Hematopoietic multipotent progenitor cell (in vitro differentiated cells): ENCODE results near the gene LRRC47. TPM values are rescaled to one million over a fixed set of nuclear protein-coding genes. Genes with fewer than 3 reads are reported as not detected.

Experiments
- DNase-seq, 3 donors: peaks; one replicate each; pipeline ENCODE4 v3.0.0-alpha.2; 2011 to 2015; ENCODE audit warnings: low read depth in 2 of 3, low spot score in 2 of 3
- total RNA-seq: library from RNA; depleted of rRNA; stranded (reverse); fragments of >200 nt; gene quantifications from one replicate; pipeline ENCODE4 v1.2.3, GENCODE V29; 2012

The LRRC47 gene
- total RNA-seq, result 27.7 TPM

DNA sequence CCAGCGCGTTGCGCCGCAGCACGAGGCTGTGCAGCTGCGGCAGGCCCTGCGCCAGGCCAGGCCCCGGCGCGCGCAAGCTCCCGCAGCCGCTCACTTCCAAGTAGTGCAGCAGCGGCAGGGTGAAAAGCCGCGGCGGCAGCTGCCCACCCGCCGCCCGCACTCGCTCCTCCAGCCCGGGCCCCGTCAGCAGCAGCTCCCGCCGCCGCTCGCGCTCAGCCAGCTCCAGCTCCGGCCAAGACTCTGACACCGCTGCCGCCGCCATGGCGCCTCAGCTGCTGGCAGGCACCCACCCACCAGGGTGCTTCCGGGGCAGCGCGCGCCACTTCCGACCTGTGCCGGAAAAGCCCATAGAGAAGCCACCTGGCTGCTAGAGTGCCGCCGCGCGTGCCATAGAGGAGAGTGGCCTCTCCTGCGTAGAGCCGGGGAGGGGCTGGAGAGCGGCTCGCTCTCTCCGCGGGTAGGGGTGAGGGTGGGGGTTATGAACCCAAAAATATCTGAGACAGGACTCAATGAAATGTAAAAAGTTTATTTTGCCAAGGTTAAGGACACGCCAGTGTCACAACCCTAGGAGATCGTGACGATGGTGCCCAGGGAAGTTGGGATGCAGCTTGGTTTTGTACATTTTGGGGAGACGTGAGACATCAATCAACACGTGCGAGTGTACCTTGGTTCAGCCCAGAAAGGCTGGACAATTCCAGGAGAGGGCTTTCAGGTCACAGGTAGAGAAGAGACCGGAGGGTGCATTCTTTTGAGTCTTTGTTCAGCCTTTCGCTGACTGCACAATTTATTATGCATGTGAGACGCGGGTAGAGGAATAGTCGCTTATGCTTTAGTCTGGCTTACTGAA lies at the start of gene LRRC47:
LRRC47 (minus strand) TSS at position 284 of the 847 bp plus-strand sequence; CDS start at position 262, 22 bp downstream.
- peak; percentile 81 to 94 (median 89) for DNase-seq

DNA sequence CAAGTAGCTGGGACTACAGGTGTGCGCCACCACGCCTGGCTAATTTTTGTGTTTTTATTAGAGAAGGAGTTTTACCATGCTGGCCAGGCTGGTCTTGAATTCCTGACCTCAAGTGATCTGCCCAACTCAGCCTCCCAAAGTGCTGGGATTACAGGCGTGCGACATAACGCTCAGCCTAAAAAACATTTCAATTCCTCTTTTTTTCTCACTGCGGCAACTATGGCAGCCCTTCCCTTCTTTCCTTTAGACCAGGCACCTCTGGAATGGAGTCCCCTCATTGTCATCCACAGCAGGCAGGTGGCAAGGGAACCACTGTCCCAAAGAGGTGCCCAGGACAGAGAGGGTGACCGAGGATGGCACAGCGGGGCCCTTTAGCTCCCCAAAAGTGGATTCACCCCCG lies 46.6 kb upstream of the LRRC47 start:
- DNase-seq, result peak in 1 of 3 donors; percentile 6

DNA sequence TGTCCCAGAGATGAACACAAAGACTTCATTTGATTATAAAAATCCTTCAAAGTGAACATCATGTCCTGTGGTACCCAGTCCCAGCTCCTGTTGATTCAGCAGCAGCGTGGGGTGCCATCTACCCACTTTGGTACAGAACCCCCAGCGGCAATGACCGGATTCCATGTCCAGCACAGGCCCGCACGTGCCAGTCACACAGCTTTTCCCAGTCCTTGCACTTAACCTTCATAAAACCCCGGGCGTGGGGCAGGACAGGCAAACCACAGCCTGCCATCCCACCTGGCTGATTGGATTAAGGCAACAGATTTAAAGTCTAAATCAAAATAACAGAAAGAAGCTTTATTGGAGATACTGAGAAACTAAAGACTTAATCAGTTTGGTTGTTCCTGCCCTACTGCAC lies 45.2 kb upstream of the LRRC47 start:
- DNase-seq, result no peak

DNA sequence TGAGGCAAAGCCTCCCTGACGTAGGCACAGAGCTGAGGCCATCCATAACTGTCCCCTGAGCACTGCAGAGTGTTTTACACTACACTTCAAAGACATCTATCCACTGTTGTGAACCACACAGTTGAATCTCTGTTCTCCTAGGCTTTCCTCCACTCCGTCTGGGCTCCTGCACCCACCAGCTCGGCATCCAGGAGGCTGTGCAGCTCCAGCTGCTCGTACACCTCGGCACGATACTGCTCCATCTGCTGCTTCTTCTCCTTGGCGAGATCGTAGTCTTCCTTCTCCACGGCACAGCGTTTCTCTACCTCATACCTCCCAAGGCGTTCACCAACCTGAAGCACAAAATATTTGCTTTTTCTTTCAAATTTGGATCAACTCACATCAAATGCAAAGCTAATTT lies 42.5 kb upstream of the LRRC47 start:
- no peak for DNase-seq

DNA sequence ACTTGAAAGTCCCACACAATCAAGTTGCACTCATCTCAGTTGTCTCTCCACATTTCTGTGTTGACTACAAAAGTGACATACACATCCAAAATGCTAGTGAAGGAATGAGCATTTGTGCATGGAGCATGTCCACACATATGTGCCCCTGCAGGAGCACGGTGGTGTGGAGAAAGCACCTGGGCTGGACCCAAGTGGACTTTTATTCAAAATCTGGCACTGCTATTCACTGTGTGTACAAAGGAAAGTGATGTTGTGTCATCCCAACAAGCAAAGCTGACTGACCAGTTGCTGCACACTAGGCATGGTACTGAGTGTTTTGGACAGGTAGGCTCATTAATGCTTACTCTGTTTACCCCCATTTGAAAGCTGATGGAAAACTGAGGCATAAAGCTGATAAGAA lies 41.4 kb upstream of the LRRC47 start:
- DNase-seq, result no peak

DNA sequence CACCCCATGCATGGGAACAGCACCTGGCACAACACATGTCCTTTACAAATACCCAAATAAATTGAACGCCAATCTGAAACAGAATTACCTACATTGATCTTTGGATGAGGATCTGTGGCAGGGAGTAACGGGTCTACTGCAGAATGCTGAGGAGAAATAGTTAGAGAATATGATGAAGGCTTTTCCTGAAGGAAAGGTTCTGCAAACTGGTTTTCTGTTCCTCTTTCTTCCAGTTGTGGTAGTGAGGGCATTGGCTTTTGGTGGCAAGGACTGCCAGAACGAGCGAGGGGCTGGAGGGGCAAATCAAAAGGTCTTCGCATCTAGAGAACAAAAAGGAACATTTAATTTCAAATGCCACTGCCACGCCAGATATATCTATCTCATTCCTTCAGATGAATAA lies 40.9 kb upstream of the LRRC47 start:
- no peak for DNase-seq

DNA sequence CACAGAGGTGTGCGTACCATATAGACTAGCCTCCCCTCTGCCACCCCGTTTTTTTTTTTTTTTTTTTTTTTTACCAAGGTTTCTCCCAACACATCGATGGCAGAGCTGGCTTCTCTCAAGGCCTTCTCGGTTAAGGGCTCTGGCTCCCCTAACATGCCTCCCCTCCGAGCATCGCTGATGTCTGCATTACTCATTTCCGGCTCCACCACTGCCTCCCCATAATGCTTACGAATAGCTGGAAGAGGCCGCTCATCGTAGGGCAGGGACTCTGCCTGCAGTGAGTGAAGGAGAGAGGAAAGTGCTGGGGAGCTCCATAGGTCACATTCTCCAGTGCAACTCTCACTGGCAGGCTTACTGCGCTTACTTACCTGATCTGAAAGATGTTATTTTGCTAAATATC lies 40.1 kb upstream of the LRRC47 start:
- no peak for DNase-seq

DNA sequence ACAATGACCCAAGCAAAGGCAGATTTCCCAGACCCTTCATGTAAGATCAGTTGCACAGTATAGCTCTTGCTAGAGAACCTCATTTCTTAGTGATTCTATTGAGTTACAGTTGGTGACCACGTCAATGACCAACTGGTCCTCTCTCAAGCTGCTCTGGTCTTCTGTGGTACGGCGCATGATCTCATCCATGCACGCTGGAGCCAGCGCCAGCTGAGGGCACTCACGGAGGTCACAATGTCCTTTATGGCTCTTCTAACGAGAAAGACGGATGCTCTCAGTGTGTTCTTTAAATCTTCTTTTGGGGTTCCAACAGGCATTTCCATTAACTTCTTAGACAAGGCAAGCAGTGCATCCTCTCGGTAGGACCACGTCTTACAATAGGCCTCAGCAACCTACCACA lies 38.4 kb upstream of the LRRC47 start:
- DNase-seq, result no peak

DNA sequence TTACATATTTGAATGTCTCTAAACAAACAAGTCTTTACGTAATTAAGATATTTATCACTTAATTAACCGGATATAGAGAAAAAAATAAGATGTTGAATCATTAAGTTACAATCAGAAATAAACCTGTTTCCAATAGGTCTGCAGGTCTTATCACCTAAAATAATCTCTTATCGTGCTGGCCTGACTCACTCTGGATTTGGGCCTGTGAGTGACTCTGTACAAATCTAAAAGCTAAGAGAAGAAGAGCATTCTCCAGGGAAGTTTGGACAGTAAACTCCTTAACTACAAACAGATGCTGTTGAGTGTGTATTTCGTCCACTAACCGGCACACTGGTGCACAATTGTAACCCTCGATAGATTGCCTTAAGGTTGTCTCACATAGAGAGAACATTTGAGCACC lies 35.4 kb upstream of the LRRC47 start:
- DNase-seq, result no peak

DNA sequence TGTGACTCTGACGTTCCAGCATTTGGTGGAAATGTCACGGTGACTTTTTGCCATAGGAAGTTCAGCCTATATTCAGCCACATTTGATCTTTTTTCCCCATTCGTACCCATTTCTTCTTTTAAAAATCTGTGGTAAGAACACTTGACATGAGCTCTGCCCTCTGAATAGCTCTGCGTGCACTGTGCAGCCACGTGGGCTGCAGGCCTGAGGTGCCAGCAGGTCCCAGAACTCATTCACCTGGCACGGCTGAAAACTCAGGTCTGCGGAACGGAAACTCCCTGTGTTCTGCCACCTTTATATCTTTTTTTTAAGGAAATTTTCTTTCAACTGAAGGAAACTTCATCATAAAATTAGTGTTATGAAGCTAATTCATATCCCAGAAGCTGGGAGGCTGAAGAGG lies 32.1 kb upstream of the LRRC47 start:
- DNase-seq, result no peak

DNA sequence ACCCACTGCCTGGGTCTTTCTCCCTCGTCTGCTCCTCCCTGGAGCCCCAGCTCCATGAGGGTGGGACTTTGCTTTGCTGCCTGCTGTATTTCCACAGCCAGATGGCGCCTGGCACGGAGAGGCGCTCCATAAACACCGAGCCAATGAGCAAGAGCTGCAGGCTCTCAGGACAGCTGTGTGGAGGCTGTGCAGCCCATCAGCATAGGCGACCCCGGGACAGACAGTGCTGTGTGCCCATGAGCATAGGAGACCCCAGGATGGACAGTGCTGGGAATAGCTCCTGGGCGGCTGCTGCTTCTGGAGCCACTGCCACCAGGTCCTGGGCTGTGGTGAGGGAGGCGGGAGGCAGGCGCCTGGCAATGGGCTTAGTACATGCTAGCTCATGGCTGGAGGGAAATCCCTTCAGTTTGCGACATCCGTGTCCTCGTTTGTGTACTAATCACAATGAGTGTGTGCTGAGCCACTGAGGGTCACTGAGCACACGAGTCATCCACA lies 31.6 kb upstream of the LRRC47 start:
- DNase-seq, result no peak

DNA sequence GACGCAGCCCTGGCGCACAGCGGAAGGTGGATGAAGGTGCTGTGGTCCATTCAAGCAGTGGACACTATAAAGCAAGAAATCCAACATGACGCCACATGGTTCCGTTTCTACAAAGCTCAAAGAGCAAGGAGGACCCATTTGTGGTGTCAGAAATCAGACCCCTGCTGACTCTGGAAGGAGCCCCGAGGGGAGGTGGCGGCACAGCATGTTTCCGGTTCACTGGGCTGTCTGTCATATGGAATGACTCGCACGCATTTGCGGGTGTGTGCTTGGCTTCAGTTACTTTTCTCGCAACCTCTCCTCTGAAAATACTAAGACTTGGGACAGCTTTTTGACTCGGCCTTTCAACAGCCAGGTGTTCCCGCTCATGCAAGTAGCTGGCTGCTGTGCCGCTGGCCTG lies 29.1 kb upstream of the LRRC47 start:
- DNase-seq, result no peak

DNA sequence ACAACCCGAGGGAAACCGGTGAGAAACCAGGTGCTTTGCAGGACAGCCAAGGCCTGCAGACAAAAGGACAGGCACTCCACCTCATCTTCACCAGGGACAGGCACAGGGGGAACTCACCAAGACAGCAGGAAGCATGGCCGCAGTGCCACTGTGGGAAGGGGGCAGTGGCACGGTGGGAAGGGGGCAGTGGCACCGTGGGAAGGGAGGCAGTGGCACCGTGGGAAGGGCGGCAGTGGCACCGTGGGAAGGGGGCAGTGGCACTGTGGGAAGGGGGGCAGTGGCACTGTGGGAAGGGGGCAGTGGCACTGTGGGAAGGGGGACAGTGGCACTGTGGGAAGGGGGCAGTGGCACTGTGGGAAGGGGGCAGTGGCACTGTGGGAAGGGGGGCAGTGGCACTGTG lies 28.4 kb upstream of the LRRC47 start:
- no peak for DNase-seq

DNA sequence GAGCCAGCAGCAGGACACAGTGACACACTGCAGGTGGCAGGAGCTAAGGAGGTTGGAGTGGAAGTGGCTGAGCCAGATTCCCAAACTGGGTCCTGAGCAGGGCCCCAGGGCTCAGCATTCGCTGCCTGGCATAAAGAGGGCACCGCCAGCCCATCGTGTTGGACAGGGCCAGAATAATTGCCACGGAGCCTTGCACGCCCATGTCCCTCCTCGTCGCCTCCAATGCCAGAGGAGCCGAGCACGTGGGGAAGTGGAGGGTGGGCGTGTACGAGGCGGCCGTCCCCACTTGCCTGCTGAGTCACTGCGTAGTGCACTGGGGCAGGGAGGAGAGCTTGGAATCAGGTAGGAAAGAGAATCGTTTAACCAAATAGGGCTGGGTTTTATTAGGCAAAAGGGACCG lies 26.1 kb upstream of the LRRC47 start:
- DNase-seq, result no peak

DNA sequence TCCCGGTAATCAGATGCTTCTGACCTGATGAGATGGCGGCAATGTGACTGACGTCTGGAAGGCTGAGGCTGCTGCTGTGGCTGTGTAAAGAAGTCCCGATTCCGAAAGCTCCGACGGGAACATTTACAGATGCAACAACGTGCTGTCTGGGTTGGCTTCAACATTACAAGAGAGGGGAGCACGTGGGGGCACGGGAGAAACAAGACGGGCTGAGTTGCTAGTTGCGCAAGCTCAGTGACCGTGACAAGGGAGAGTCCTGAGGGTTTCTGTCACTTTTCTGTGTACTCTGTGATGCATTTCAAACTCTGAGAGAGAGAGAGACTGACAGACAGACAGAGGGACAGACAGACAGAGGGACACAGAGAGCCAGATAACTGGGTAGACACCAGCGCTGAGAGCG lies 25.6 kb upstream of the LRRC47 start:
- no peak for DNase-seq

DNA sequence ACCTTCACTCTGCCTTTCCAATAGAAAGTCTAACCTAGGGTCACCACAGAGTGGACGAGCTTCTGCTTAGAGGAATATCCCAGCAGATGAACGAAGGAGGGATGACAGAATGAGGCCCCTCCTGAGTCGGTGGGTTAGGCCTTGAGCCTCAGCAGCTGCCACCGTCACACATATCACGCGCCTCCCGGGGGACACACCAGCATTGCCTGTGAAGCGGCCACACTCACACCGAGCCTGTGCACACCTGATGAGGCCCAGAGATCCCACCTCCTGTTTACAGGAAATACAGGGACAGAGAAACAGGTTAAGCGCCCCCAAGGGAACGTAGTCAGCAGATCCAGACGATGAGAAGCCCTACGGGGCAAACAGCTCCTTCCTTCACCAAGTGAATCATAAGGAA lies 25.1 kb upstream of the LRRC47 start:
- no peak for DNase-seq

DNA sequence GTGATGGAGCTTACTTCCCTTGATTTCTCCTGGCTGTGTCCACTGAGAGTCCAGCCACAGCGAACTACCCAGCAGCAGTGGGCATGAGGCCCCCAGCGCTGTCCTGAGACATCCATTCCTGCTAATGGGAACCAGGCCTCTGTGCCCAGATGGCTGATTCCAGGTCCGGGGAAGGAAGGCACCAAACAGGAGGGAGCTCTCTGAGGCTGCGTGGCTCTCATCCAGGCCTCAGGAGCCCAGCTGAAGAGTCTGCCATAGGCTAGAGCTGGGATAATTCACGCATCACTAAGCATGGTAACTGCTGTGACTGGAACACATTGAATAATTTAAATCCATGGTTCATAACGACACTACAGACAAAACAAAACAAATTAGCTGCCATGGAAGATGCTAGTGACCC lies 24.7 kb upstream of the LRRC47 start:
- DNase-seq, result no peak

DNA sequence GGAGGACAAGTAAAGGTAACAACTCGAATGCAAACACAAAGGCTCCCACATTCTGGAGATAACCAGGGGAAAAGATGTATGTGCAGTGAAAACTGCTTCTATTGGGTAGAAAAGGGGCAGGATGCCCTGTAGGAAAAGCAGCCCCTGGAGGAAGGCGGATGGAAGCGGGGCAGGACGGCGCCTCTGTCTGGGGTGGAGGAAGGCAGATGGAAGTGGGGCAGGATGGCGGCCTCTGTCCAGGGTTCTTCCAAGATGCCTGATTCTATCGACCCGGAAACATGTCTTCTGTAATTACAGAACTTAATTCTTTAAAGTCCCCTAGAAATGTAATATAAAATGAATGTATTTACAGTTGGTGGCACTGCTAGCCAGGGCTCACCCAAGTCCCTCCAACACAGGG lies 24.0 kb upstream of the LRRC47 start:
- no peak for DNase-seq

DNA sequence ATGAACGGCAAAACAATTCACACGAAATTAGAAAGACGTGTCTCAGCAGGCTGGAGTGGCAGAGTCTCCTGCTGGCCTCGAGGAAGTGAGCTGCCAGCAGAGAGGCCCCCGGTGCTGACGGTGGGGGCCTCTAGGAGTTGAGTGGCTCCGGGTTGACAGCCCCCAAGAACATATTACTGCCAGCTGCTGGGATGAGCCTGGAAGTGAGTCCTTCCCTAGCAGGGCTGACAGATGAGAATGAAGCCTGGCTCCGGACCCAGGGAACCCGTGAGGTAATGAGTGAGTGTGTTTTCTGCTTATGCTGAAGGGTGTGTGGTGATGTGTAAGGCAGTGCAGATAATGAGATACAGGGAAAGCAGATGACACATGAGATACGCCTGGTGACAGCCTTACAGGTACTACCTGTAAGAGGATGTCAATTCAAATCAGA lies 23.5 kb upstream of the LRRC47 start:
- DNase-seq, result no peak

DNA sequence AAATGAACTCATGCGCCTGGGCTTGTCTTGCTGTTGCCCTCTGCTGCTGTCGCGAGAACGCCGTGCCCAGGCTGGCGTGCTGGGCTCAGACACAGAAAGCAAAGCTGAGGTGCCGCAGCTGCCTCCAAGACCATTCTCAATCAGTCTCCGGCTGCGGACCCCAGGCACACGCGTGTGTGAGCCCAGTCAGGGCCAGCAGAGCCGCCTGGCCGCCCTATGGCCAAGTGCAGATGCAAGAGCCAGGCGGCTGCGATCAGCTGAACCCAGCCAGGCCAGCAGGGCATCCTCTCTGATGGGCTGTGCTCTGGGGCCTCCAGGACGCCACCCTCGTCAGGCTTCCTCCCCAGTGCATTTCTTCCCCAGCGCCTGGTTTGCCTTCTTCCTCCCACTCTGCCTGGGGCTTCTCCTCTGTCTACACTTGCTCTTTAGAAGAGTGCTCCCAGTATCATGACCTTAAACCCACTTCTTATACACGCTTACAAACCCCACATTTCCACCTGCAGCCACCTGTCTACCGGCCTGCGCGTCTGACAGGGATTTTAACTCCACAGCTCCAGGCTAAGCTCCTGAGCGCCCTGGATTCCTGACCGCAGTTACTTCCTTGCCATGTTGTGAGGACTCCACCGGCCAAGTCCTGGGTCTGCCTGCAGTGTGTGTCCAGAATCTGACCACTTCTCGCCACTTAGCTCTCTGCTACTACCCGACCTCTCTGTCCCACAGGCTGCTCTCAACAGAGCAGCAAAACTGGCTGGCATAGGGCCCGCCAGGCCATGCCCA lies 21.7 kb upstream of the LRRC47 start:
- DNase-seq, result no peak

DNA sequence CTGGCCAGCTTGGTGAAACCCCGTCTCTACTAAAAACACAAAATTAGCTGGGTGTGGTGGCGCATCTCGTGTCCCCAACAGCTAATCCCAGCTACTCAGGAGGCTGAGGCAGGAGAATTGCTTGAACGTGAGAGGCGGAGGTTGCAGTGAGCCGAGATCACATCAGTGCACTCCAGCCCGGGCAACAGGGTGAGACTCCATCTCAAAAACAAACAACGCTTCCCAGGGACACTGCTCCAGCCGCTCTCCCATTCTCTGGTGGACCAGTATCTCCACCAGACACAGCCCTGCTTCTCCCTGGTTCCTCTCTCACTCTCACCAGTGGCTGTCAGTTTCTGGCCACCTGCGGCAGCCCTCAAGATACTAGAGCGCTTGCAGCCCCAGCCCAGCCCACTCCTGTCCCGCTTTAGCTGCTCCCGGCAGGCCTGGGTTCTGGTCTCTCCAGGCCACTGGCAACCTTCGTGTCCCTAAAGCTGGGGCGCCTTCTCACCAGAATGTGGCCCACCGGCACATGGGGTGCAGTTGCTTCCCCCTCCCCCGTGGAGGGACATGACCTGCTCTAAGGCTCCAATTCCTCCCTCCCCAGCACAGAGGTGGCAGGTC lies 20.9 kb upstream of the LRRC47 start:
- DNase-seq, result no peak
